GM18511 (cell line): ENCODE results near the gene TRIP13.
"Not testable (repeated sequence)": the region's sequence is repeated elsewhere in the genome, so short reads cannot be mapped to it uniquely, and the experiment has no call there.

Experiments used
- ATAC-seq: cut with Tn5 transposase; IDR thresholded peaks from one replicate; pipeline ENCODE4 v1.9.1; 2021; ENCODE audit warnings: mild to moderate bottlenecking, moderate library complexity; ENCODE audit not compliant: unreplicated experiment

Gene TRIP13, protein sequence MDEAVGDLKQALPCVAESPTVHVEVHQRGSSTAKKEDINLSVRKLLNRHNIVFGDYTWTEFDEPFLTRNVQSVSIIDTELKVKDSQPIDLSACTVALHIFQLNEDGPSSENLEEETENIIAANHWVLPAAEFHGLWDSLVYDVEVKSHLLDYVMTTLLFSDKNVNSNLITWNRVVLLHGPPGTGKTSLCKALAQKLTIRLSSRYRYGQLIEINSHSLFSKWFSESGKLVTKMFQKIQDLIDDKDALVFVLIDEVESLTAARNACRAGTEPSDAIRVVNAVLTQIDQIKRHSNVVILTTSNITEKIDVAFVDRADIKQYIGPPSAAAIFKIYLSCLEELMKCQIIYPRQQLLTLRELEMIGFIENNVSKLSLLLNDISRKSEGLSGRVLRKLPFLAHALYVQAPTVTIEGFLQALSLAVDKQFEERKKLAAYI

DNA sequence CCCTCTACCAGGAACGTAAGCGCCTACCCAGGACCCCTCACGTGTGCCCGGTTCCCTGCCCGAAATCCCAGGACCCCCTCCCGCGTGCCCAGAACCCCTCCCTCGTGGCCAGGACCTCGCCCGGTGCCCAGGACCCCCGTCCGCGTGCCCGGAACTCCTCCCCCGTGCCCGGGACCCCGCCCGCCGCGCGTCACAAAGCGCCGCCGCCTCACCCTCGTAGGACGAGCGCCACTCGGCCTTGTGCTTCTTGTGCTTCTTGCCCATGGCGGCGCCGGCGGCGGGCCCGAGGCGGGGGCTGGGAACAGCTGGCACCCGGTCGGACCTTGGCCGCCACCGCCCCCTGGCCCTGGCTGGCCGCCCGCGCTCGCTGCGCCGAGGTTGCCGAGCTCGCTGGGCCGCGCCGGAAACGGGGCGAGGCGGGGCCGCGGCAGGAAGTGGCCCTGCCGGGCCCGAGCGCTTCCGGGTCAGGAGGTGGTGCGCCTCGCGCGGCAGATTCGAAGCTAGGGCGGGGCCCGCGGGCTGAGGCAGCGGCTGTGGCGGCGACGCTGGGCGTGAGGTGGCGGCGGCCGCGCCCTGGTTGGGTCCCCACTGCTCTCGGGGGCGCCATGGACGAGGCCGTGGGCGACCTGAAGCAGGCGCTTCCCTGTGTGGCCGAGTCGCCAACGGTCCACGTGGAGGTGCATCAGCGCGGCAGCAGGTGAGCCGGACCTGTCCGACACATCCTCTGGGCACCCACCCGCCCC lies at the start of gene TRIP13, which contains the start of gene BRD9:
TSS of gene TRIP13 (plus strand) at position 491 of the 743 bp plus-strand sequence. CDS start at position 606, 115 bp downstream.
TSS of gene BRD9 (minus strand) at position 408 of the 743 bp plus-strand sequence. CDS start at position 264, 144 bp downstream.
- ATAC-seq, result peak; percentile 99

GRCh38 chr5:843371-843770 lies 49.3 kb upstream of the TRIP13 start:
- not testable (repeated sequence) for ATAC-seq

DNA sequence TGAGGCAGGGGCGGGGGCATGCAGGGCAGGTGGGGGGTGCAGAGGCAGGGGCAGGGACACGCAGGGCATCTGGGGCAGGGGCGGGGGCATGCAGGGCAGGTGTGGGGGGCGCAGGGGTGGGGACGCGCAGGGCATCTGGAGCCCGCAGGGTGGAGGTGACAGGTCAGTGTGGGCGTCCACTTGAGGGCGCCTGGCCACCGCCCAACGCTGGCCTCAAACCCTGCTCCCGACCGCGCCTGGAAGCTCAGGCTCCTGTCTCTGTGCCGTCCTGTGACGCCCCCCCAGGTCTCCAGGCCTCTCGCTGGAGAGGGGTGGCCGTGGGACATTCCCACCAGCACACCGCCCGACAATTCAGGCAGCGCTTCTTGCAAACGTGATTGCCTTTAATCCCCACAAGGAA lies 48.8 kb upstream of the TRIP13 start:
- not testable (repeated sequence) for ATAC-seq

GRCh38 chr5:844426-844825 lies 48.3 kb upstream of the TRIP13 start:
- ATAC-seq, result not testable (repeated sequence)

GRCh38 chr5:845031-845675 lies 47.5 kb upstream of the TRIP13 start:
- not testable (repeated sequence) for ATAC-seq

GRCh38 chr5:845676-846601 lies 46.7 kb upstream of the TRIP13 start:
- ATAC-seq, result not testable (repeated sequence)

DNA sequence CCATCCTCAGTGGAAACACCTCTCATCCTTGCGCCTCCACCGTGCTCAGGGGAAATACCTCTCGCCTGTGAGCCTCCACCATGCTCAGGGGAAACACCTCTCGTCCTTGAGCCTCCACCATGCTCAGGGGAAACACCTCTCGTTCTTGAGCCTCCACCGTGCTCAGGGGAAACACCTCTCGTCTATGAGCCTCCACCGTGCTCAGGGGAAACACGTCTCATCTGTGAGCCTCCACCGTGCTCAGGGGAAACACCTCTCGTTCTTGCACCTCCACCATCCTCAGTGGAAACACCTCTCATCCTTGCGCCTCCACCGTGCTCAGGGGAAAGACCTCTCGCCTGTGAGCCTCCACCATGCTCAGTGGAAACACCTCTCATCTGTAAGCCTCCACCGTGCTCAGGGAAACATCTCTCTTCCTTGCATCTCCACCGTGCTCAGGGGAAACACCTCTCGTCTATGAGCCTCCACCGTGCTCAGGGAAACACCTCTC lies 46.0 kb upstream of the TRIP13 start:
- ATAC-seq, result not testable (repeated sequence)

DNA sequence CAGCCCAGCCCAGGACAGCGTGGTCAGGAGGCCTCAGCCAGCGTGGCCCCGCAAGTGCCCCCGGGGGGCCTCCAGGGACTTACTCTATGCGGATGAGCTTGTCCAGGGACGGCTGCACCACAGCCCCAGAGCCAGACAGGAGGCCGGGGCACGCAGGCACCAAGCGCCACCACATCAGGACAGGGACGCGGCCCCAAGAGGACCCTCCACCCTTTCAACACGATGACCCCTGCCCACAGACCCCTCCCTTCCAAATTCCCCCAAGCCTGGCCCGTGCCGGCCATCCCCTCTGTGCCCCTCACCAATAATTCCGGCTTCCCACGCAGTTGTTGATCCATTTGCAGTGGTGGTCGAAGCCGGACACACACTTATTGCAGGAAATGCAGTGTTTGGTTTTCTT lies 45.5 kb upstream of the TRIP13 start:
- ATAC-seq, result not testable (repeated sequence)

DNA sequence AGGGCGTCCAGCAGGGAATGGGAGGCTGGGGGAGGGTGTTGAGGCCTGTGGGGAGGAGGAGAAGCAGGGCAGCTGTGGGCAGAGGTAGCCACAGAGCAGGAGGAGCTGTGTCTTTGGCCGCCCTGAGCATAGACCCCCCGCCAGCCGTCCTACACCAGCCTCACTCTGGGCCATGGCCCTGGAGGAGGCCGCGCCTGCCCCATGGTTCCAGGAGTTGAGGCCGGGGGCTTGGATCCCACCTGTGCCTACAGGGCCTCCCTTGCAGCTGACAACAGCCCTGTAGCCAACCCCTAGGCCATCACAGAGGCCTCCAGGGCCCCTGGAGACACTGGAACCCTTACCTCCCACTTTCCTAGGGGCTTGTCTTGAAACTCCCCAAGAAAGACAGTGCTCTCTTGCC lies 44.9 kb upstream of the TRIP13 start:
- not testable (repeated sequence) for ATAC-seq

GRCh38 chr5:848671-849111 lies 44.0 kb upstream of the TRIP13 start:
- no peak for ATAC-seq

- no peak for ATAC-seq
Measured at GRCh38 chr5:849651-850301, 42.9 kb upstream of the TRIP13 start.

DNA sequence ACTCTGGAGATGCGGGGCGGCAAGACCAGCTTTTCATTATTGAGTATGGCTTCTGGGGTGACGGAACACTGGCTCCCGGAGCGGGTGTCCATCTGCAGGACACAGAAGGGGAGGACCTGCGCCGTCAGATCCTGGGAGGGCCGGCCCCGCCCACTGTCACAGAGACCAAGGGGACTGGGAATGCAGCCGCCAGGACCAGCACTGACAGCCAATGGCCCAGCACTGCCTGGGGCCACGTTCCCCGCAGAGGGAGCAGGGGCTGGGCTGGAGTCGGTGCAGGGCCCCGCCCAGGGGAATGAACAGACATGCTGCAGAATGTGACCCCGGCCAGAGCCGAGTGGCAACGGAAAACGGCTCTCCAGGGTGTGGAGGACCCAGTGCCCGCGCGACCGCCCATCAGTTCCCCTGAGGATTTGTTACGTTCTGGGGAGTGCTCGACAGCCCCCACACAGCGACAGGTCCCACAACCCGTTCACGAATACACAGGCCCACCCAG lies 42.1 kb upstream of the TRIP13 start, which contains the start of gene ZDHHC11:
TSS of gene ZDHHC11 (minus strand) at position 476 of the 496 bp plus-strand sequence. CDS start at position 92, 384 bp downstream.
- ATAC-seq, result no peak

GRCh38 chr5:851076-851475 lies 41.6 kb upstream of the TRIP13 start:
- no peak for ATAC-seq

DNA sequence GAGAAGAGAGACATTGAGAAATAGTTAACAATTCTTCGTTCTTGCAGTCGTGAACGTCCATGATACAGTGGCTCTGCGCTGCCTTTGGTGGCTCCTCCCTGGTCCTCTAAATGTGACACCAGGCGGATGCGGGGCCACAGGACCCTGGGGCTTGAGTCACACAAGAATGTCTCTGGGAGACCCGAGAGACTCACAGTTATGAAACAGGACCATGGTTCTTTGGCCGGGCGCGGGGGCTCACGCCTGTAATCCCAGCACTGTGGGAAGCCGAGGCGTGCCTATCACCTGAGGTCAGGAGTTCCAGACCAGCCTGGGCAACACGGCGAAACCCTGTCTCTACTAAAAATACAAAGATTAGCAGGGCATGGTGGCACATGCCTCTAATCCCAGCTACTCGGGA lies 41.1 kb upstream of the TRIP13 start:
- no peak for ATAC-seq

DNA sequence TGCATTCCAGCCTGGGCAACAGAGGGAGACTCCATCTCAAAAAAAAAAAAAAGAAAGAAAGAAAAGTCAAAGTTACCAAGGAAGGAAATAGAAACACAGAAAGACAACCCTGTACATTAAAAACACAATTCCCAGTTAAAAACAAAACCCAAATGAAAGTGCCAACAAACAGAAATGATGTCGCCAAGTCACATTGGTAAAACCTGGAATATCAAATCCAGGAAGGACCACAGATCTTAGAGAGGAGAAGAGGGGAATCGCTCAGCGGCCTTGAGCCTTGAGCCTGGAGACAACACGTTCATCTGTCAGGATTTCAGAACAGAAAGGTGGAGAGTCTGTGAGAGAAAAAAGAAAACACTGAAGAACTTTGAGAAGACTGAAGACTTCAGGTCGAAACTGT lies 40.7 kb upstream of the TRIP13 start:
- ATAC-seq, result no peak

GRCh38 chr5:852431-853401 lies 40.0 kb upstream of the TRIP13 start:
- ATAC-seq, result no peak

DNA sequence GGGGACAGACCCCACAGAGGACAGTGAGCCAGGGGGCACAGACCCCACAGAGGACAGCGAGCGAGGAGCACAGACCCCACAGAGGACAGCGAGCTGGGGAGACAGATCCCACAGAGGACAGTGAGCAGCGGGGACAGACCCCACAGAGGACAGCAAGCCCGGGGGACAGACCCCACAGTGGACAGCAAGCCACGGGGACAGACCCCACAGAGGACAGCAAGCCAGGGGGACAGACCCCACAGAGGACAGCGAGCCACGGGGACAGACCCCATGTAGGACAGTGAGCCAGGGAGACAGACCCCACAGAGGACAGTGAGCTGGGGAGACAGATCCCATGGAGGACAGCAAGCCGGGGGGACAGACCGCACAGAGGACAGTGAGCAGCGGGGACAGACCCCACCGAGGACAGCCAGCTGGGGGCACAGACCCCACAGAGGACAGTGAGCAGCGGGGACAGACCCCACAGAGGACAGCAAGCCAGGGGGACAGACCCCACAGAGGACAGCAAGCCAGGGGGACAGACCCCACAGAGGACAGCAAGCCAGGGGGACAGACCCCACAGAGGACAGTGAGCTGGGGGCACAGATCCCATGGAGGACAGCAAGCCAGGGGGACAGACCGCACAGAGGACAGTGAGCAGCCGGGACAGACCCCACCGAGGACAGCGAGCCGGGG lies 39.1 kb upstream of the TRIP13 start:
- not testable (repeated sequence) for ATAC-seq
